ENCODE data around the gene LPCAT3. TPM values are rescaled to one million over a fixed set of nuclear protein-coding genes. Genes with fewer than 3 reads are reported as not detected.

The LPCAT3 gene
- total and polyA plus RNA-seq, 3 experiments from 2014 or later = 20.4 to 25.5 (median 22.1) TPM

DNA sequence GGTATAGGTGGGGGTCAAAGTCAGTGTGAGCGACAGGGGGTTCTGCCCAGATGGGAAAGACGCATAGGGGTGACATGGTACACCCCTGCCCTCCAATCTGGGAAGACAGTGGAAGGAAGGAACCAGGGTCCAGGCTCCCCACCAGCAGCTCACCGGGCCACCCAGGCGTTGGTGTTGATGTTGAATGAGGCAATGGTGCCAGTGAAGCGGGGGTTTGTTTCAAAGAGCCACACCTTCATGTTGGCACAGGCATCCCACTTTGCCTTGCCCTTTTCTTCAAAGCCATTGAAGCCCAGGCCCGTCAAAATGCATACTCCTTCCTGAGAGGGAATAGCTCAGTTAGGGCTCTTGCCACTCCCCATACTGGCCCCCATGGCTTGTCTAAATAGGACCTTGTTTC is 40.1 kb downstream of the LPCAT3 start:
- H3K27me3 ChIP-seq (ENCODE audit: insufficient read depth, low read length, poor library complexity, severe bottlenecking) = no peaks in the 10 kb centered on the region
- Mint-ChIP-seq H3K36me3 (peaks cover 0 to 90% (median 16%) of the 10 kb centered on the region in 3 donors), H3K9me3 (no peaks in the 10 kb centered on the region)

DNA sequence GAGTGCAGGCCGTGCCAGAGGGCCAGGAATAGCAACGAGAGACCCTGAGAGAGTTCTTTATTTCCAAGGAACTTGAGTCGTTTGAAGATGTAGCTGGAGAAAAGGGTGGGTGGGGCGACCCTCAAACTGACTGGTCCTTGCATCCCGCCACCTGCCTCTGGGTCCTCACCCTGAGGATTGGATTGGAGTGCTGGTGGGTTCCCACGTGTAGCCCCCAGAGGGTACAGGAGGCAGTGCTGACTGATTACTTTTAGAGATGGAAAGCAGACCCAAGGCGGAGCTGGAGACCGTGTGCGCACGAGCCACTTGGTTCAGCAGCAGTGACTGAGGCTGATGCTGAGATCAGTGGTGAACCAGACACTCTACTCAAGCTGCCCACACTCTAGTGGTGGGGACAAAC is 40.6 kb downstream of the LPCAT3 start:
- H3K4me3 ChIP-seq (ENCODE audit: low read length) = no peak overlapping the region
- H3K4me3 Mint-ChIP-seq = no peak overlapping the region
- H3K27ac Mint-ChIP-seq = peak overlapping the region in 1 of 8 donors; percentile 50
- H3K9me3 Mint-ChIP-seq = no peaks in the 10 kb centered on the region
- ChIA-PET CTCF (interaction anchor here (0.6 to 1.9 kb wide), 3 partner anchors 16 to 131 kb away, joined by 3 to 4 read pairs (median 4); no protein-coding TSS in a partner anchor), POLR2A (no interaction called here)
- DNase-seq = no peak
- peaks cover 76% of the 10 kb centered on the region for H3K36me3 ChIP-seq (ENCODE audit: insufficient read depth, low read length)
- no peaks in the 10 kb centered on the region for H3K27me3 ChIP-seq (ENCODE audit: insufficient read depth, low read length, poor library complexity, severe bottlenecking)
- H3K27ac ChIP-seq (ENCODE audit: low read depth, low read length) = no peak overlapping the region
- no peaks in the 10 kb centered on the region for H3K9me3 ChIP-seq (ENCODE audit: low read length)
- peaks cover 3% of the 10 kb centered on the region for H3K4me1 ChIP-seq (ENCODE audit: insufficient read depth, low read length)
- H3K4me1 Mint-ChIP-seq = peaks cover 2 to 12% (median 3%) of the 10 kb centered on the region in 3 donors
- no peaks in the 10 kb centered on the region for H3K27me3 Mint-ChIP-seq
- H3K36me3 Mint-ChIP-seq = peaks cover 0 to 86% (median 16%) of the 10 kb centered on the region in 3 donors

More for the DNA sequence above, 40.1 kb downstream of the LPCAT3 start:
- Histone ChIP-seq H3K27ac (ENCODE audit: low read depth, low read length) (no peak overlapping the region), H3K9me3 (ENCODE audit: low read length) (no peaks in the 10 kb centered on the region), H3K4me3 (ENCODE audit: low read length) (no peak overlapping the region), H3K4me1 (ENCODE audit: insufficient read depth, low read length) (no peaks in the 10 kb centered on the region), H3K36me3 (ENCODE audit: insufficient read depth, low read length) (peaks cover 76% of the 10 kb centered on the region)
- Mint-ChIP-seq H3K4me1 (peaks cover 0 to 6% (median 0%) of the 10 kb centered on the region in 3 donors), H3K27me3 (no peaks in the 10 kb centered on the region), H3K27ac (peak overlapping the region in 3 of 8 donors; percentile 3 to 50 (median 50)), H3K4me3 (no peak overlapping the region)
- DNase-seq = no peak
- ChIA-PET CTCF (interaction anchor here (1.3 to 1.9 kb wide), 2 partner anchors 17 to 130 kb away, joined by 3 to 4 read pairs; no protein-coding TSS in a partner anchor), POLR2A (no interaction called here)

DNA sequence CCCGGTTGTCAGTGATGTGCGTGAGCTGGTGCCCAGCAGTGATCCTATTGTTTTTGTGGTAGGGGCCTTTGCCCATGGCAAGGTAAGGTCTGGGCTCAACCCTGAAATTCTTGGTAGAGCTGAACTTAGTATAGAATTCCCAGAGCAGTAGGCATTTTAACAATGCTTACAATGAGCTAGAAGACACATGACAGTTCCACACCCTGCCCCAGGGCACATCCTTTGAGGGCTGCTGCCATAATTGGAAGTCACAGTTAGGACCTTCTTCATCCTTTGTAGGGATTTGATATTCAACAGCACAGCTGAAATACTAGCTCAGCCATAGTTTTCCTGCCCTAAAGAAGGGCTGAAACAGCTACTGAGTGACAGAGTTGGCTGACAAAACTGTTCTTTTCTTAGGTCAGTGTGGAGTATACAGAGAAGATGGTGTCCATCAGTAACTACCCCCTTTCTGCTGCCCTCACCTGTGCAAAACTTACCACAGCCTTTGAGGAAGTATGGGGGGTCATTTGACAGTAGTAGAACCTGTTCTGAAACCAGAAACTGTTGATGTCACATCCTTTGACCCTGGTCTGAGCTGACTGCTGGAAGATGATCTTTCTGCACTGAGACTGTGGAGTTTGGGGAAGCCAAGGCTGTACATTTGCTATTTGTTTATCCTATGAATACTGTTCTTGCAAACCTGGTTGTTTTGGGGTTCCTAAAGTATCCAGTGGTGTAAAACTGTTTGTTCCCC is 42.8 kb downstream of the LPCAT3 start:
- peak overlapping the region in 5 of 8 donors; percentile 6 to 79 (median 46) for H3K27ac Mint-ChIP-seq
- no peaks in the 10 kb centered on the region for H3K9me3 Mint-ChIP-seq
- H3K4me1 ChIP-seq (ENCODE audit: insufficient read depth, low read length) = peaks cover 17% of the 10 kb centered on the region
- no peaks in the 10 kb centered on the region for H3K9me3 ChIP-seq (ENCODE audit: low read length)
- DNase-seq = no peak
- ChIA-PET POLR2A (no interaction called here), CTCF (interaction anchor here (1.0 to 3.5 kb wide), 7 partner anchors 24 to 106 kb away, joined by 3 to 13 read pairs (median 4); partner anchors contain the start of genes C12orf57, LPCAT3, PTPN6 and RNU7-1)
- H3K36me3 ChIP-seq (ENCODE audit: insufficient read depth, low read length) = peaks cover 61% of the 10 kb centered on the region
- peaks cover 0 to 79% (median 13%) of the 10 kb centered on the region in 3 donors for H3K36me3 Mint-ChIP-seq
- H3K4me1 Mint-ChIP-seq = peaks cover 20 to 32% (median 22%) of the 10 kb centered on the region in 3 donors
- H3K4me3 ChIP-seq (ENCODE audit: low read length) = no peak overlapping the region
- no peaks in the 10 kb centered on the region for H3K27me3 ChIP-seq (ENCODE audit: insufficient read depth, low read length, poor library complexity, severe bottlenecking)
- H3K27ac ChIP-seq (ENCODE audit: low read depth, low read length) = no peak overlapping the region
- no peaks in the 10 kb centered on the region for H3K27me3 Mint-ChIP-seq
- H3K4me3 Mint-ChIP-seq = no peak overlapping the region

DNA sequence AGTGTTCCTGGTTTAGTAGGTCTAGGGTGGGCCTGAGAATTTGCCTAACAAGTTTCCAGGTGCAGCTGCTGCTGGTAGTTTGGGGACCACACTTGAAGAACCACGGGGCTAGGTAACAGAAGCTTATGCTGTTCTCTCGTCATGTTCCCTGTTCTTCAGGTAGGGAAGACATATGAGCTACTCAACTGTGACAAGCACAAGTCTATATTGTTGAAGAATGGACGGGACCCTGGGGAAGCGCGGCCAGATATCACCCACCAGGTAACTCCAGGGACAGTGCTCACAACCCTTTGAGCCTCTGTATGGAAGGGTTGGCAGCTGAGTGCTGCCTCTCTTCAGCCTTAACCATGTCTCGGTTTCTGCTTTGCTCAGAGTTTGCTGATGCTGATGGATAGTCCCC is 44.1 kb downstream of the LPCAT3 start:
- H3K9me3 ChIP-seq (ENCODE audit: low read length) = no peaks in the 10 kb centered on the region
- peaks cover 26% of the 10 kb centered on the region for H3K4me1 ChIP-seq (ENCODE audit: insufficient read depth, low read length)
- peaks cover 57% of the 10 kb centered on the region for H3K36me3 ChIP-seq (ENCODE audit: insufficient read depth, low read length)
- no peak for DNase-seq
- Mint-ChIP-seq H3K27ac (no peak overlapping the region), H3K36me3 (peaks cover 0 to 76% (median 13%) of the 10 kb centered on the region in 3 donors), H3K27me3 (no peaks in the 10 kb centered on the region), H3K9me3 (no peaks in the 10 kb centered on the region), H3K4me1 (peaks cover 28 to 43% (median 29%) of the 10 kb centered on the region in 3 donors), H3K4me3 (peak overlapping the region in 2 of 7 donors; percentile 12 to 18)
- no peaks in the 10 kb centered on the region for H3K27me3 ChIP-seq (ENCODE audit: insufficient read depth, low read length, poor library complexity, severe bottlenecking)
- POLR2A ChIA-PET = interaction anchor here (0.5 kb wide), 1 partner anchor 45 kb away, joined by 3 read pairs; no protein-coding TSS in a partner anchor
- H3K4me3 ChIP-seq (ENCODE audit: low read length) = no peak overlapping the region
- no peak overlapping the region for H3K27ac ChIP-seq (ENCODE audit: low read depth, low read length)
- CTCF ChIA-PET = interaction anchor here (1.0 to 3.5 kb wide), 6 partner anchors 22 to 134 kb away, joined by 3 to 13 read pairs (median 4); partner anchors contain the start of genes C12orf57, LPCAT3, PTPN6 and RNU7-1

DNA sequence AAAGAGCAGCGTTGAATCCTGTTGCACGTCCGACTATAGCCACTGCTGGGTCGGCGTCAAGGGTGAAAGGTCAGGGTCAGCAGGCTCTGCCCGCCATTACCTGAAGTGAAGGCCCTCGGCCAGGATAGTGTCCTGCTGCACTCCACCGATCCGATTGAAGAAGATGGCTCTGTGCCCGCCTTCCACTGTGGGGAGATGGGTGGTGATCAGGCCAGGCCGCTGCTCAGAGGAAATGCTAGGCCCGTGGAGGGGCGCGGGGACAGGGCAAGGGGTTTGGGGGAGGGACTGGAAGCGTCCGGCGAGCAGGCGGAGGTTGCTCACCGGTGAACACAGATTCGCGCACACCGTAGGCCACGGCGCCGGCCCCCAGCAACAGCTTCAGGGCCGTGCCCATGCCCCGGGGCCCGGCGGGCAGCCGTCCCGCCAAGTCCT is 48.2 kb downstream of the LPCAT3 start:
- ChIA-PET CTCF (interaction anchor here (1.2 to 3.5 kb wide), 5 partner anchors 9 to 48 kb away, joined by 3 to 61 read pairs (median 7); partner anchors contain the start of genes C12orf57 and RNU7-1), POLR2A (interaction anchor here (0.6 to 1.4 kb wide), 3 partner anchors 20 to 26 kb away, joined by 3 to 6 read pairs (median 6); partner anchors contain the start of genes C12orf57 and RNU7-1)
- Mint-ChIP-seq H3K27ac (peak overlapping the region; percentile 84 to 100 (median 100)), H3K4me3 (peak overlapping the region; percentile 96 to 100 (median 100)), H3K4me1 (peaks cover 40 to 56% (median 50%) of the 10 kb centered on the region in 3 donors), H3K9me3 (no peaks in the 10 kb centered on the region), H3K27me3 (no peaks in the 10 kb centered on the region), H3K36me3 (peaks cover 0 to 75% (median 18%) of the 10 kb centered on the region in 3 donors)
- H3K9me3 ChIP-seq (ENCODE audit: low read length) = no peaks in the 10 kb centered on the region
- peak overlapping the region; percentile 86 for H3K27ac ChIP-seq (ENCODE audit: low read depth, low read length)
- no peak for DNase-seq
- peak overlapping the region; percentile 81 for H3K4me3 ChIP-seq (ENCODE audit: low read length)
- no peaks in the 10 kb centered on the region for H3K27me3 ChIP-seq (ENCODE audit: insufficient read depth, low read length, poor library complexity, severe bottlenecking)
- H3K4me1 ChIP-seq (ENCODE audit: insufficient read depth, low read length) = peaks cover 39% of the 10 kb centered on the region
- peaks cover 53% of the 10 kb centered on the region for H3K36me3 ChIP-seq (ENCODE audit: insufficient read depth, low read length)

DNA sequence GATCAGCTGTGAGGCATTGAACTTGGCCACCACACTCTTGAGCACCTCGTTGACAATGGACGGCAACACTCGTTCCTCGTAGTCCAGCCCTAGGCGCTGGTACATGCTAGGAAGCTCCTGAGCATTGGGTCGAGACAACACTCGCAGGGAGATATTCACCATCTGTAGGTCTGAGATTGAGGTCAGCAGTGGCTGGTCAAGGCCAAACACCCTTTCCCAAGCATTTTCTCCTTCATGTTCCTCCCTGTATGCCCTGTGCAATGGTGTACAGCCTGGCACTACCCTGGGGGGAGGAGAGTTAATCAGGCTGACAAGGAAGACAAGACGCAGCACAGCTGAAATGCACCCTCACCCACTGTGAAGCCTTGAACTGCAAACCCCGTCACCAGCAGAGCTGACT is 49.9 kb downstream of the LPCAT3 start:
- peak overlapping the region in 6 of 7 donors; percentile 6 to 100 (median 100) for H3K4me3 Mint-ChIP-seq
- H3K27ac ChIP-seq (ENCODE audit: low read depth, low read length) = no peak overlapping the region
- peaks cover 43 to 64% (median 60%) of the 10 kb centered on the region in 3 donors for H3K4me1 Mint-ChIP-seq
- peaks cover 48% of the 10 kb centered on the region for H3K4me1 ChIP-seq (ENCODE audit: insufficient read depth, low read length)
- no peaks in the 10 kb centered on the region for H3K27me3 Mint-ChIP-seq
- no peak overlapping the region for H3K4me3 ChIP-seq (ENCODE audit: low read length)
- DNase-seq = no peak
- no peaks in the 10 kb centered on the region for H3K9me3 Mint-ChIP-seq
- POLR2A ChIA-PET = interaction anchor here (1.1 to 2.4 kb wide), 5 partner anchors 9 to 30 kb away, joined by 3 to 21 read pairs (median 4); partner anchors contain the start of genes C12orf57 and RNU7-1
- peaks cover 0 to 62% (median 14%) of the 10 kb centered on the region in 3 donors for H3K36me3 Mint-ChIP-seq
- H3K27ac Mint-ChIP-seq = peak overlapping the region in 7 of 8 donors; percentile 58 to 100 (median 84)
- no peaks in the 10 kb centered on the region for H3K27me3 ChIP-seq (ENCODE audit: insufficient read depth, low read length, poor library complexity, severe bottlenecking)
- CTCF ChIA-PET = interaction anchor here (1.0 to 3.5 kb wide), 10 partner anchors 7 to 96 kb away, joined by 3 to 61 read pairs (median 5); partner anchors contain the start of genes C12orf57, PTPN6, RNU7-1 and SPSB2
- peaks cover 40% of the 10 kb centered on the region for H3K36me3 ChIP-seq (ENCODE audit: insufficient read depth, low read length)
- no peaks in the 10 kb centered on the region for H3K9me3 ChIP-seq (ENCODE audit: low read length)

DNA sequence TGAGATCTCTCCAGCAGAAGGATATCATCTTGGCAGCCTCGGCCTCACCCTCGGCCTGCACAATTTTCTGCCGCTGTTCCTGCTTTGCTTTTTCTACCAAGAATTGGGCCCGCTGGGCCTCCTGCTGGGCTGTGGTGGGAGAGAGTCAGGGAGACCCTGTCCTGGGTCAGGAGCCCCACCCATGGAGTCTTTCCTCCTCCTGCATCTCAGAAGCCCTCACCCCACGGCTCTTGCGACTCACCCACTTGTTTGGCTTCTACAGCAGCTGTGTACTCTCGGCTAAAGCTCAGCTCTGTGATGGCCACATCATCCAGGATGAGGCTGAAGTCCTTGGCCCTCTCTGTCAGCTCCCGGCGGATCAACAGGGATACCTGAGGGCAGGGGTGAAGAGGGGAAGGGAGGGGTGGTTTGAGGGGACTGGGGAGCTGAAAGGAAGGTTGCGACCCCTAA is 50.6 kb downstream of the LPCAT3 start:
- Histone ChIP-seq H3K4me1 (ENCODE audit: insufficient read depth, low read length) (peaks cover 47% of the 10 kb centered on the region), H3K36me3 (ENCODE audit: insufficient read depth, low read length) (peaks cover 38% of the 10 kb centered on the region), H3K9me3 (ENCODE audit: low read length) (no peaks in the 10 kb centered on the region), H3K27ac (ENCODE audit: low read depth, low read length) (no peak overlapping the region), H3K27me3 (ENCODE audit: insufficient read depth, low read length, poor library complexity, severe bottlenecking) (no peaks in the 10 kb centered on the region), H3K4me3 (ENCODE audit: low read length) (no peak overlapping the region)
- POLR2A ChIA-PET = interaction anchor here (0.5 to 2.4 kb wide), 5 partner anchors 20 to 95 kb away, joined by 3 to 21 read pairs (median 4); partner anchors contain the start of genes C12orf57, RNU7-1 and SPSB2
- Mint-ChIP-seq H3K9me3 (no peaks in the 10 kb centered on the region), H3K4me3 (peak overlapping the region in 2 of 7 donors; percentile 25 to 37), H3K27me3 (no peaks in the 10 kb centered on the region), H3K36me3 (peaks cover 0 to 61% (median 14%) of the 10 kb centered on the region in 3 donors), H3K27ac (peak overlapping the region in 2 of 8 donors; percentile 23 to 86), H3K4me1 (peaks cover 42 to 59% (median 58%) of the 10 kb centered on the region in 3 donors)
- CTCF ChIA-PET = interaction anchor here (1.0 to 3.5 kb wide), 5 partner anchors 9 to 51 kb away, joined by 4 to 61 read pairs (median 8); partner anchors contain the start of genes C12orf57, LPCAT3, PTPN6 and RNU7-1
- no peak for DNase-seq
